ENCODE results near the gene RUBCNL.

DNA sequence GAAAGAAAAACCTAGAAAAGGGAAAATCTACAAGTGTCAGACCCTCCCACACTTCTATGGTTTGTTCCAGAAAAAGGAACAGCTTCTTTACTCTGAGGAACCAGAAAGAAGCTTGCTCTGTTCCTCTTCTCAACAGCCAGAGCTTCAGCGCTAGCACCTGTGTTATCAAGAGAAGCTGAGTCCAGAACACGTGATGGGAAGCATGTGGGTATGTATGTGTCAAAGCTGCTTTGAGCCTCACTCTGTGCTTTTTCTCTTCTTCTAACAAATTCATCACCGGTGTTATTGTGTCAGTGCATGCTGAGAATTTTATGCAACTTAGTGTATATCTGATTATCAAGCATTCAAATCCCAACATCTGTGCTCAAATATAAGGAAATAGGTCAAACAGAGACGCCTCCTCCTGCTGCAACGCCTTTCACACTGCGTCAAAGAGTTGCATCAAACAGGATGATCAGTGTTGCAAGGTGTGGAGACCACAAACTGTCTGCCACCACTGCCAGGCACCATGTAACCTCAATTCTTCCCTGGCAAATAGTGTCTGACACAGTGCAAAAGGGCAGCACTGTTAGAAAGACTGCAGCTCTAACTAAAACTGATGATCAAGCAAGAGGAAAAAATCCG lies 91.4 kb downstream of the RUBCNL start:
- no peak for TF ChIP-seq POLR2A (IDR thresholded peaks at IDR 0.05)
- TF ChIP-seq, protein P1, sequence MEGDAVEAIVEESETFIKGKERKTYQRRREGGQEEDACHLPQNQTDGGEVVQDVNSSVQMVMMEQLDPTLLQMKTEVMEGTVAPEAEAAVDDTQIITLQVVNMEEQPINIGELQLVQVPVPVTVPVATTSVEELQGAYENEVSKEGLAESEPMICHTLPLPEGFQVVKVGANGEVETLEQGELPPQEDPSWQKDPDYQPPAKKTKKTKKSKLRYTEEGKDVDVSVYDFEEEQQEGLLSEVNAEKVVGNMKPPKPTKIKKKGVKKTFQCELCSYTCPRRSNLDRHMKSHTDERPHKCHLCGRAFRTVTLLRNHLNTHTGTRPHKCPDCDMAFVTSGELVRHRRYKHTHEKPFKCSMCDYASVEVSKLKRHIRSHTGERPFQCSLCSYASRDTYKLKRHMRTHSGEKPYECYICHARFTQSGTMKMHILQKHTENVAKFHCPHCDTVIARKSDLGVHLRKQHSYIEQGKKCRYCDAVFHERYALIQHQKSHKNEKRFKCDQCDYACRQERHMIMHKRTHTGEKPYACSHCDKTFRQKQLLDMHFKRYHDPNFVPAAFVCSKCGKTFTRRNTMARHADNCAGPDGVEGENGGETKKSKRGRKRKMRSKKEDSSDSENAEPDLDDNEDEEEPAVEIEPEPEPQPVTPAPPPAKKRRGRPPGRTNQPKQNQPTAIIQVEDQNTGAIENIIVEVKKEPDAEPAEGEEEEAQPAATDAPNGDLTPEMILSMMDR (IDR thresholded peaks at IDR 0.05 in 4 of 5, conservative IDR thresholded peaks at IDR 0.05 in 1 of 5), result no peak

Measured in gastrocnemius medialis (tissue), 4 donors.